ENCODE data around the gene KIAA1328.

GRCh38 chr18:37139876-37140275, 310.9 kb downstream of the KIAA1328 start:
- TF ChIP-seq CTCF (IDR thresholded peaks at IDR 0.05) (no peak), EZH2 (IDR thresholded peaks at IDR 0.05) (no peak)

Measured in neural progenitor cell (in vitro differentiated cells).